Coronary artery (tissue), 2 donors: Measurements from ENCODE around the gene JARID2.

Experiments
- DNase-seq: peaks from one replicate; pipeline ENCODE4 v3.0.0-alpha.2; 2017; ENCODE audit warnings: low spot score
- H3K27ac ChIP-seq, 2 donors: fragments of 200-600 bp; sonication (generic); one replicate each; pipeline ENCODE4 v1.5.1; 2016 to 2019
- H3K4me3 ChIP-seq: fragments of 200-600 bp; sonication (generic); 2 replicates; pipeline ENCODE4 v1.5.1; 2016; ENCODE audit warnings: mild to moderate bottlenecking, moderate library complexity
- CTCF ChIP-seq: fragments of 200-600 bp; sonication (generic); IDR thresholded peaks from one replicate; pipeline ENCODE4 v1.5.1; 2019; ENCODE audit warnings: antibody characterized with exemption

The JARID2 gene

GRCh38 chr6:15491255-15491985 is 245.6 kb downstream of the JARID2 start:
- TF ChIP-seq CTCF, result peak; percentile 77
- Histone ChIP-seq H3K4me3 (no peak overlapping the region), H3K27ac (no peak overlapping the region)
- no peak for DNase-seq

GRCh38 chr6:15491986-15492269 is 246.1 kb downstream of the JARID2 start:
- no peak overlapping the region for H3K27ac ChIP-seq
- peak; percentile 40 for DNase-seq

GRCh38 chr6:15493437-15494168 is 247.7 kb downstream of the JARID2 start:
- H3K27ac ChIP-seq, result no peak overlapping the region
- no peak overlapping the region for H3K4me3 ChIP-seq
- no peak for TF ChIP-seq CTCF
- DNase-seq, result no peak

More at GRCh38 chr6:15491986-15492269, 246.1 kb downstream of the JARID2 start:
- no peak overlapping the region for H3K4me3 ChIP-seq
- TF ChIP-seq CTCF, result no peak

- no peak overlapping the region for H3K4me3 ChIP-seq
- no peak for DNase-seq
- H3K27ac ChIP-seq, result peak overlapping the region in 1 of 2 donors; percentile 5
- TF ChIP-seq CTCF, result no peak
These were observed 249.6 kb downstream of the JARID2 start for GRCh38 chr6:15495375-15495901.

GRCh38 chr6:15496345-15497131 is 250.7 kb downstream of the JARID2 start:
- TF ChIP-seq CTCF, result no peak
- DNase-seq, result no peak
- H3K4me3 ChIP-seq, result no peak overlapping the region
- H3K27ac ChIP-seq, result no peak overlapping the region

GRCh38 chr6:15498640-15499039 is 252.8 kb downstream of the JARID2 start:
- H3K4me3 ChIP-seq, result no peak overlapping the region
- no peak overlapping the region for H3K27ac ChIP-seq
- DNase-seq, result no peak
- TF ChIP-seq CTCF, result no peak
